Right cardiac atrium (tissue), 5 donors: ENCODE data around the gene PARP6. TPM values are rescaled to one million over a fixed set of nuclear protein-coding genes. Genes with fewer than 3 reads are reported as not detected.

ENCODE experiments used
- ATAC-seq, 2 donors: fragments of 200-7000 bp; cut with Tn5 transposase; one replicate each; pipeline versions ENCODE4 v1.8.0 to v1.9.1; 2020; ENCODE audit warnings: moderate library complexity in 2 of 2, mild to moderate bottlenecking in 1 of 2
- DNase-seq, 3 donors: peaks; one replicate each; pipeline ENCODE4 v3.0.0-alpha.2; 2020
- H3K27ac ChIP-seq: one replicate; pipeline ENCODE4 v1.5.1; 2013; ENCODE audit warnings: mild to moderate bottlenecking, low read length, control low read depth, moderate library complexity
- H3K27me3 ChIP-seq: one replicate; pipeline ENCODE4 v1.6.1; 2013; ENCODE audit not compliant: control insufficient read depth, insufficient read depth
- H3K4me1 ChIP-seq: one replicate; pipeline ENCODE4 v1.6.1; 2013; ENCODE audit warnings: low read length; ENCODE audit not compliant: control insufficient read depth, insufficient read depth
- H3K4me3 ChIP-seq: one replicate; pipeline ENCODE4 v1.5.1; 2013; ENCODE audit warnings: low read length, control low read depth
- H3K9me3 ChIP-seq: one replicate; pipeline ENCODE4 v1.6.1; 2013; ENCODE audit warnings: low read length; ENCODE audit not compliant: control insufficient read depth
- WGBS: extraction: QIAGEN DNeasy Blood & Tissue Kit; methylation state at CpG from one replicate; pipeline ENCODE4 v1.1.7; 2013; 5-methylcytosine and 5-hydroxymethylcytosine counted together
- intact Hi-C, 4 donors: fragments of 100-400 bp; cut with DNase I; formaldehyde crosslinking; loops; one replicate each; pipeline versions ENCODE4 v1.11.0 to v1.14.0; 2022 to 2023
- long read RNA-seq, 4 donors: library from polyadenylated mRNA; unstranded; transcript quantifications; one replicate each; pipeline ENCODE4 v2.0.0, GENCODE V29; 2020 to 2021
- polyA plus RNA-seq: library from polyadenylated mRNA; stranded (reverse); fragments of 200-250 nt; gene quantifications from one replicate; pipeline ENCODE4 v1.2.3, GENCODE V29; 2013
- total RNA-seq, 4 donors: library from RNA; stranded (reverse); fragmentation: NEBNext Ultra II Directional; extraction: Animal tissue kit (Norgen Biotek cat#: 25700); gene quantifications; one replicate each; pipeline ENCODE4 v1.2.1, GENCODE V29; 2021
- donor health status: healthy with polysubstance abuse.
- donor health status: DM: no; HTN: yes; CAD: no.
- donor health status: DM: no; HTN: no; CAD: no.
- donor health status: DM: no; HTN: yes; CAD: no; lungs with severe emphysema.
- donor health status: DM: yes; HTN: yes; CAD: no.

Gene PARP6
- total RNA-seq = 10 to 100 TPM; 39.7 to 53.6 (median 45.0) TPM
- 34.5 TPM for polyA plus RNA-seq
- long read RNA-seq, donor 1, partial matches to known transcripts = 8 of 50 reads
- long read RNA-seq, donor 1, other reads (novel, unspliced or antisense) = 42 of 50 reads
- long read RNA-seq, donor 2, partial matches to known transcripts = 3 of 28 reads
- long read RNA-seq, donor 2, other reads (novel, unspliced or antisense) = 25 of 28 reads
- long read RNA-seq, donor 3, partial matches to known transcripts = 20 of 155 reads
- long read RNA-seq, donor 3, other reads (novel, unspliced or antisense) = 132 of 155 reads
- long read RNA-seq, donor 4, partial matches to known transcripts = 4 of 60 reads
- long read RNA-seq, donor 4, other reads (novel, unspliced or antisense) = 54 of 60 reads

- Histone ChIP-seq H3K9me3 (no peaks in the 10 kb centered on the region), H3K27me3 (no peaks in the 10 kb centered on the region), H3K4me3 (peak within 1 kb of the TSS; percentile 65), H3K4me1 (no peaks in the 10 kb centered on the region), H3K27ac (peak within 1 kb of the TSS; percentile 78)
- DNase-seq (peak; percentile 100), ATAC-seq (peak; percentile 99 to 100)
- intact Hi-C loops = loop anchor here in 2 of 4 donors (5.0 to 10.0 kb wide), 3 partner anchors 40 to 75 kb away; partner anchors contain the start of genes GRAMD2A (in 1 of the 2) and PKM (in 1 of the 2)
- WGBS = under 1% methylated on average over 82 of the region's 82 CpGs
Observed at GRCh38 chr15:72272213-72272996, at the start of gene PARP6. Gene PARP6 (minus strand): TSS chr15:72272554. CDS start chr15:72267477, 5,077 bp downstream.

GRCh38 chr15:72319985-72320671, 47.8 kb upstream of the PARP6 start, which contains the start of gene CELF6:
Gene CELF6 (minus strand): TSS chr15:72320157. CDS start chr15:72319874, 283 bp downstream.
- DNase-seq (peak; percentile 85 to 91 (median 91)), ATAC-seq (peak; percentile 80 to 88)
- H3K27me3 ChIP-seq = no peaks in the 10 kb centered on the region
- H3K9me3 ChIP-seq = no peaks in the 10 kb centered on the region
- intact Hi-C loops = no loop called here
- H3K27ac ChIP-seq = no peak within 1 kb of the TSS
- peak within 1 kb of the TSS; percentile 80 for H3K4me3 ChIP-seq
- WGBS = under 1% methylated on average over 58 of the region's 58 CpGs
- peaks cover 7% of the 10 kb centered on the region for H3K4me1 ChIP-seq

GRCh38 chr15:72319360-72319984, 47.1 kb upstream of the PARP6 start:
- WGBS = 6% methylated on average over 48 of the region's 48 CpGs
- ATAC-seq (peak; percentile 89 to 91), DNase-seq (peak; percentile 75 to 92 (median 90))
- Histone ChIP-seq H3K27ac (no peak overlapping the region), H3K4me1 (peaks cover 7% of the 10 kb centered on the region), H3K4me3 (peak overlapping the region; percentile 80), H3K9me3 (no peaks in the 10 kb centered on the region), H3K27me3 (no peaks in the 10 kb centered on the region)
- intact Hi-C loops = no loop called here

GRCh38 chr15:72318408-72318942, 46.1 kb upstream of the PARP6 start:
- intact Hi-C loops = no loop called here
- ATAC-seq (no peak), DNase-seq (no peak)
- Histone ChIP-seq H3K27me3 (no peaks in the 10 kb centered on the region), H3K27ac (no peak overlapping the region), H3K9me3 (no peaks in the 10 kb centered on the region), H3K4me3 (no peak overlapping the region), H3K4me1 (peaks cover 7% of the 10 kb centered on the region)
- WGBS = 46% methylated on average over 2 of the region's 2 CpGs

GRCh38 chr15:72315706-72316370, 43.5 kb upstream of the PARP6 start:
- DNase-seq = no peak
- Histone ChIP-seq H3K27me3 (no peaks in the 10 kb centered on the region), H3K9me3 (no peaks in the 10 kb centered on the region), H3K27ac (no peak overlapping the region), H3K4me3 (no peak overlapping the region), H3K4me1 (peaks cover 7% of the 10 kb centered on the region)
- 65% methylated on average over 6 of the region's 6 CpGs for WGBS
- no peak for ATAC-seq
- intact Hi-C loops = no loop called here

- WGBS = 92% methylated on average over 2 of the region's 2 CpGs
- Histone ChIP-seq H3K27ac (no peak overlapping the region), H3K4me3 (no peak overlapping the region), H3K27me3 (no peaks in the 10 kb centered on the region), H3K4me1 (no peaks in the 10 kb centered on the region), H3K9me3 (no peaks in the 10 kb centered on the region)
- DNase-seq (no peak), ATAC-seq (no peak)
- intact Hi-C loops = no loop called here
Observed at GRCh38 chr15:72313881-72314280, 41.5 kb upstream of the PARP6 start.

GRCh38 chr15:72313448-72313840, 41.1 kb upstream of the PARP6 start:
- DNase-seq (no peak), ATAC-seq (no peak)
- intact Hi-C loops = no loop called here
- H3K4me3 ChIP-seq = no peak overlapping the region
- 77% methylated on average over 2 of the region's 2 CpGs for WGBS
- no peaks in the 10 kb centered on the region for H3K27me3 ChIP-seq
- no peaks in the 10 kb centered on the region for H3K9me3 ChIP-seq
- H3K4me1 ChIP-seq = no peaks in the 10 kb centered on the region
- H3K27ac ChIP-seq = no peak overlapping the region

- intact Hi-C loops = no loop called here
- no peaks in the 10 kb centered on the region for H3K4me1 ChIP-seq
- DNase-seq (peak; percentile 73 to 85 (median 84)), ATAC-seq (peak; percentile 75 to 82)
- H3K4me3 ChIP-seq = no peak overlapping the region
- no peak overlapping the region for H3K27ac ChIP-seq
- no peaks in the 10 kb centered on the region for H3K9me3 ChIP-seq
- no peaks in the 10 kb centered on the region for H3K27me3 ChIP-seq
- WGBS = 58% methylated on average over 2 of the region's 2 CpGs
Observed at GRCh38 chr15:72312605-72313447, 40.5 kb upstream of the PARP6 start.

GRCh38 chr15:72307026-72307425, 34.7 kb upstream of the PARP6 start:
- Histone ChIP-seq H3K27ac (no peak overlapping the region), H3K27me3 (no peaks in the 10 kb centered on the region), H3K4me3 (no peak overlapping the region), H3K4me1 (no peaks in the 10 kb centered on the region), H3K9me3 (no peaks in the 10 kb centered on the region)
- intact Hi-C loops = no loop called here
- ATAC-seq (no peak), DNase-seq (no peak)
- 71% methylated on average over 5 of the region's 5 CpGs for WGBS
